Bronchial epithelial cell (primary cell): ENCODE results near the gene TMEM150B. TPM values are rescaled to one million over a fixed set of nuclear protein-coding genes. Genes with fewer than 3 reads are reported as not detected.

Source experiments
- DNase-seq: peaks from one replicate; pipeline ENCODE4 v3.0.0-alpha.2; 2010; ENCODE audit warnings: low read depth
- FAIRE-seq: peaks from 2 replicates; lab custom pipeline; 2011; peaks lifted over from hg19 to GRCh38; lab: Jason Lieb, UNC
- H3K27me3 ChIP-seq: 2 replicates; pipeline ENCODE4 v1.5.1; 2011; ENCODE audit warnings: low read length; ENCODE audit not compliant: control insufficient read depth, insufficient read depth
- H3K36me3 ChIP-seq: 2 replicates; pipeline ENCODE4 v1.5.1; 2011; ENCODE audit warnings: low read length; ENCODE audit not compliant: control insufficient read depth, insufficient read depth
- H3K4me3 ChIP-seq: 2 replicates; pipeline ENCODE4 v1.5.1; 2011; ENCODE audit warnings: mild to moderate bottlenecking, low read depth, low read length, control low read depth
- CTCF ChIP-seq: IDR thresholded peaks from 2 replicates; pipeline ENCODE4 v1.5.1; 2011; ENCODE audit warnings: mild to moderate bottlenecking, moderate library complexity, low read length, control low read depth, inconsistent platforms; ENCODE audit not compliant: insufficient read depth, severe bottlenecking
- total RNA-seq: library from RNA; depleted of rRNA; stranded (reverse); fragments of >200 nt; gene quantifications from 2 replicates; pipeline ENCODE4 v1.2.1, GENCODE V29; 2014

TMEM150B gene
- total RNA-seq, 1 donor from 2014 or later, result not detected

- DNase-seq (no peak), FAIRE-seq (no peak)
- no peak for TF ChIP-seq CTCF
- no peaks in the 10 kb centered on the region for H3K36me3 ChIP-seq
- H3K27me3 ChIP-seq, result no peaks in the 10 kb centered on the region
- H3K4me3 ChIP-seq, result no peak overlapping the region
These were observed 40.1 kb upstream of the TMEM150B start for GRCh38 chr19:55365245-55365644.

GRCh38 chr19:55362990-55363716, 38.0 kb upstream of the TMEM150B start, which contains the start of gene GARIN5B:
GARIN5B (minus strand) TSS chr19:55363260; CDS start chr19:55363066, 194 bp downstream.
- Histone ChIP-seq H3K4me3 (no peak within 1 kb of the TSS), H3K36me3 (no peaks in the 10 kb centered on the region), H3K27me3 (no peaks in the 10 kb centered on the region)
- DNase-seq, result no peak
- no peak for FAIRE-seq
- TF ChIP-seq CTCF, result no peak

GRCh38 chr19:55362174-55362989, 37.2 kb upstream of the TMEM150B start:
- Histone ChIP-seq H3K36me3 (no peaks in the 10 kb centered on the region), H3K27me3 (no peaks in the 10 kb centered on the region), H3K4me3 (no peak overlapping the region)
- TF ChIP-seq CTCF, result no peak
- DNase-seq (no peak), FAIRE-seq (no peak)

GRCh38 chr19:55360902-55361301, 35.8 kb upstream of the TMEM150B start:
- Histone ChIP-seq H3K27me3 (no peaks in the 10 kb centered on the region), H3K4me3 (no peak overlapping the region), H3K36me3 (no peaks in the 10 kb centered on the region)
- no peak for FAIRE-seq
- TF ChIP-seq CTCF, result no peak
- DNase-seq, result no peak

- H3K4me3 ChIP-seq, result no peak overlapping the region
- no peak for TF ChIP-seq CTCF
- peak; percentile 33 for DNase-seq
- H3K27me3 ChIP-seq, result no peaks in the 10 kb centered on the region
- no peaks in the 10 kb centered on the region for H3K36me3 ChIP-seq
- no peak for FAIRE-seq
These were observed 34.1 kb upstream of the TMEM150B start for GRCh38 chr19:55358943-55359908.
